ENCODE measurements around the gene RAB14.
"Not testable (repeated sequence)": the region's sequence is repeated elsewhere in the genome, so short reads cannot be mapped to it uniquely, and the experiment has no call there.

Gene RAB14

DNA sequence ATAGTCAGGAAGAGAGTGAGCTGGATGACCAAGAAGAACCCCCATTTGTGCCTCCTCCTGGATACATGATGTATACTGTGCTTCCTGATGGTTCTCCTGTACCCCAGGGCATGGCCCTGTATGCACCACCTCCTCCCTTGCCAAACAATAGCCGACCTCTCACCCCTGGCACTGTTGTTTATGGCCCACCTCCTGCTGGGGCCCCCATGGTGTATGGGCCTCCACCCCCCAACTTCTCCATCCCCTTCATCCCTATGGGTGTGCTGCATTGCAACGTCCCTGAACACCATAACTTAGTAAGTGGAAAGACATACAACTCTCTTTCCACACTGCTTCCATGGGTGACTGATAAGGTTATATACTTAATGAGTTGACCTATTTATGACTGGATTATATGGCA lies 51.5 kb downstream of the RAB14 start:
- no peak for DNase-seq

DNA sequence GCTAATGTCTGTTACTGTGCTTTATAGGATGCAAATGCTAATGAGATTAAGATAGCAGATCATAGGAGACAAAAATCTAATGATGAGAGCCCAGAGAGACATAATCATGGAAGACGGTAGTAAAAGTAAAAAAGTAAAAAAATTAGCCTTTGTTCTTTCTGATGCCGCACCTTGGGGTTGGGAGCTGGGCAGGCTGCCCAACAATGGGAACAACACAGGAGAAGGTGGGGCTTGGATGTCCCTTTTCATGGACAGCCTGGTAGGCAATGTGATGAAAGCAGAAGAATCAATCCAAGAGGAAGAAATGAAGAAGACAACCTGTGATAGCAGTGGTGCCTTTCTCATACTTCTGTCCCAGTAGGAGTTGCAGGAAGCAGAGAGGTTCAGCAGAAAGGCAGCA lies 57.2 kb downstream of the RAB14 start:
- no peak for DNase-seq

DNA sequence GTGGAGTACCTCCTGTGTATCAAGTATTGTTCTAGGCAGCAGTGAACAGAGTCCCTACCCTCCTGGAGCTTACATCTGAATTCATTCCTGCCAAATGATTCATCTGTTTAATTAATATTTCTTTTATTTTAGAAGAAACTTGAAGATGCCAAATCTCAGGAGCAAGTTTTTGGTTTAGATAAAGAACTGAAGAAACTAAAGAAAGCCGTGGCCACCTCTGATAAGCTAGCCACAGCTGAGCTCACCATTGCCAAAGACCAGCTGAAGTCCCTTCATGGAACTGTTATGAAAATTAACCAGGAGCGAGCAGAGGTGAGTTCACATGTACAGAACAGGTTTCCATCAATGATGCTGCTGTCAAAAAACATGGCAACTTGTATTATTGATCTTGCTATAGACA lies 57.9 kb downstream of the RAB14 start:
- DNase-seq: no peak

DNA sequence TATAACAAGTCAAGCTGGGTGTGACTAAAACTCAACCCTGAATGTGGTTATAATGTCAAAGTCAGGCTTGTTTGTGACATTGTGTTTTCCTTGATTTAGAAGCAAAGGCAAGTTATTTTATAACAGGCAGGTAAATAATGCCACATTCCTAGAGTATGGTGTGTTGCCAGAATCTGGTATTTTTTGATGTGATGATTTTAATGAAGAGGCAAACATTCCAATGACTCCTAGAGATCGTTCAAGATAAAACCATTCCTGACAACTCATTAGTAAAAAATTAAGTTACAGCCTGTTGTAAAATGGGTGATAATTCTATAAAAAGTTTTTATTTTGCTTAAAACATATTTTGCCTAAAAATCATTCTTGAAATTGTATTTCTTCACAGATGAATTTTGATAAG lies 60.0 kb downstream of the RAB14 start:
- DNase-seq: no peak

DNA sequence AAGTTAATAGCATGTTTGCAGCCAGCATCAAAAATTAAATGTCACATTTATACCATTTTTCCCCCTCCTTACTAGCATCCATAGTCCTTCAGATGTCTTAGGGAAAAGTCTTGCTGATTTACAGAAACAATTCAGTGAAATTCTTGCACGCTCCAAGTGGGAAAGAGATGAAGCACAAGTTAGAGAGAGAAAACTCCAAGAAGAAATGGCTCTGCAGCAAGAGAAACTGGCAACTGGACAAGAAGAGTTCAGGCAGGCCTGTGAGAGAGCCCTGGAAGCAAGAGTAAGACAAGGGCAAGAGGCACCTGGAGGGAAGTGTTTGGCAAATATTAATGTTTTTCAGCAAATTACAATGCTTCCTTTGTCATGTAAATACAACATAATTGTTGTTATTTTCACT lies 60.4 kb downstream of the RAB14 start:
- no peak for DNase-seq

DNA sequence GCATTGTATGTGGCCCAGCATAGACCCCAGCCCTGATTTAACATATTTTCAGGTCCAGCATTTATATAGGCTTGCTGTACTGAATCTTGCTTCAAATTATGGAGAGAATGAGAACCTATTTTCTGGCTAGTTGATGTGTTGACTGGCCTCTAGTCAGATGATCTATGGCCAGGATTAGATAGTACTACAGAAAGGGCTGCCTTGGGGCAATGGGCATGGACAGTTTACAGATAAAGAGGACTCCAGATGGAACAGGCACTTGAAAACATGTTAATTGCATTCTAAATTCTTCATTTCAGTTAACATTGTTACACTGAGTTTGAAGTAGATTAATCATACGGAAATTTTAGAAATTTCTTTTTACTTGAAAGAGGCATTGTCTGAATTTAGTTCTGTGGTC lies 61.5 kb downstream of the RAB14 start:
- no peak for DNase-seq

DNA sequence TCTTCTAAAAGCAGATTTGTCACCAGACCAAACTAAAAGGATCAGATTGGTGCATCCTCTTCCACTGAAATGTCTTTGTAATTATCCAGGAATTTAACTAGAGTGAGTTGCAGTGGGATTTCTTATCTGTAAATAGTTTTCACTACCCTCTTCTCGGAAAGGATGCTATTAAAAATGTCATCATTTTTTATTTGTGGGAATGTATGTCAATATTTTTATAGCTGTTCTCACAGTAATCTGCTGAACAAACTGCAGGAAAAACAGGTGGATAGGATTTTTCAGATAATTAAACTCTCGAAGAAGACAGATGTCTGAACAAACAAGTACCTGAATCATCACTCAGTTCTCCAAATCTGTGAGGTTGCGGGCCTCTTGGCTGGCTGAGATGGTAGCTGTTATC lies 62.7 kb downstream of the RAB14 start:
- DNase-seq: no peak

DNA sequence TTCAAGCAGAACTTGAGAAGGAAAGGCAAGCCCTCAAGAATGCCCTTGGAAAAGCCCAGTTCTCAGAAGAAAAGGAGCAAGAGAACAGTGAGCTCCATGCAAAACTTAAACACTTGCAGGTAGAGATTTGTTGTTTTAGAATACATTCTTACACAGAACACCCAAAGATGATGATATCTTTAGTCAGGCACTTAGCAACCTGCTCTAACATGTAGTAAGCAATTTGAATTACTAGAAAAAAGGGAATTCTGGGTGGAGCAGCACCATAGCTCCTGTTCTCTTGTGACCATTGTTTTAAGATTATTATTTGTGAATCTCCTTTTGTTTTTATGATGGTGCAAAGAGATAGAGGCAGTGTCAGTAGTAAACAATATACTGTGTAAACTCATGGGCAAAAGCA lies 63.1 kb downstream of the RAB14 start:
- no peak for DNase-seq

DNA sequence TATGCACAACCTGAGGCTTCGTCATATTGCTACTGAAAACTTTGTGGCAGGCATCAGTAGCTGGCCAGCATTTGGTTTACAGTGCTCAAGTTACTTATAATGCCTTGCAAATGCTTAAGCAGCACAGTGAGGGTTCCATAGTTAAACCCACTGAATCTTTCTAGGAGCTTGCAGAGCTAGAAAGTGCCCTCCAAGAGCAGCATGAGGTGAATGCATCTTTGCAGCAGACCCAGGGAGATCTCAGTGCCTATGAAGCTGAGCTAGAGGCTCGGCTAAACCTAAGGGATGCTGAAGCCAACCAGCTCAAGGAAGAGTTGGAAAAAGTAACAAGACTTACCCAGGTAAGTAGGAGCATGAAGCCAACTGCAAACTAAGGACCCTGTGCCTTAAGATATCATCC lies 66.0 kb downstream of the RAB14 start:
- no peak for DNase-seq

DNA sequence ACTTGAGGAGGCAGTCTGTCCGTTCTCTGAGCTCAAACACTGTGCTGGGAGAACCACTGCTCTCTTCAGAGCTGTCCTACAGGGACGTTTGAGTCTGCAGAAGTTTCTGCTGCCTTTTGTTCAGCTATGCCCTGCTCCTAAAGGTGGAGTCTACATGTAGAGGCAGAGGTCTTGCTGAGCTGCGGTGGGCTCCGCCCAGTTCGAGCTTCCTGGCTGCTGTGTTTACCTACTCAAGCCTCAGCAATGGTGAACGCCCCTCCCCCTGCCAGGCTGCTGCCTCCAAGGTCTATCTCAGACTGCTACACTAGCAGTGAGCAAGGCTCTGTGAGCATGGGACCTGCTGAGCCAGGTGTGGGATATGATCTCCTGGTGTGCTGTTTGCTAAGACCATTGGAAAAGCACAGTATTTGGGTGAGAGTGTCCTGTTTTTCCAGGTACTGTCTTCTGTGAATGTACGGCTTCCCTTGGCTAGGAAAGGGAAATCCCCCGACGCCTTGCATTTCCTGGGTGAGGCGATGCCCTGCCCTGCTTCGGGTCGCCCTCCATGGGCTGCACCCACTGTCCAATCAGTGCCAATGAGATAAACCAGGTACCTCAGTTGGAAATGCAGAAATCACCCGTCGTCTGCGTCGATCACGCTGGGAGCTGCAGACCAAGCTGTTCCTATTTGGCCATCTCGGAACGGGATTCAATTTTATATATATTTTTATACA lies 68.4 kb downstream of the RAB14 start:
- DNase-seq: no peak

DNA sequence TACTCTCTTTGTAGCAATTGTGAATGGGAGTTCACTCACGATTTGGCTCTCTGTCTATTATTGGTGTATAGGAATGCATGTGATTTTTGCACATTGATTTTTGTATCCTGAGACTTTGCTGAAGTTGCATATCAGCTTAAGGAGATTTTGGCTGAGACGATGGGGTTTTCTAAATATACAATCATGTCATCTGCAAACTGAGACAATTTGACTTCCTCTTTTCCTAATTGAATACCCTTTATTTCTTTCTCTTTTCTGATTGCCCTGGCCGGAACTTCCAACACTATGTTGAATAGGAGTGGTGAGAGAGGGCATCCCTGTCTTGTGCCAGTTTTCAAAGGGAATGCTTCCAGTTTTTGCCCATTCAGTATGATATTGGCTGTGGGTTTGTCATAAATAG lies 72.3 kb downstream of the RAB14 start:
- not testable (repeated sequence) for DNase-seq
